Amniotic stem cell (primary cell): ENCODE data around the gene THAP4.

Source experiments
- DNase-seq: peaks from one replicate; lab custom pipeline; 2025; lab: John Stamatoyannopoulos, UW

The THAP4 gene, protein sequence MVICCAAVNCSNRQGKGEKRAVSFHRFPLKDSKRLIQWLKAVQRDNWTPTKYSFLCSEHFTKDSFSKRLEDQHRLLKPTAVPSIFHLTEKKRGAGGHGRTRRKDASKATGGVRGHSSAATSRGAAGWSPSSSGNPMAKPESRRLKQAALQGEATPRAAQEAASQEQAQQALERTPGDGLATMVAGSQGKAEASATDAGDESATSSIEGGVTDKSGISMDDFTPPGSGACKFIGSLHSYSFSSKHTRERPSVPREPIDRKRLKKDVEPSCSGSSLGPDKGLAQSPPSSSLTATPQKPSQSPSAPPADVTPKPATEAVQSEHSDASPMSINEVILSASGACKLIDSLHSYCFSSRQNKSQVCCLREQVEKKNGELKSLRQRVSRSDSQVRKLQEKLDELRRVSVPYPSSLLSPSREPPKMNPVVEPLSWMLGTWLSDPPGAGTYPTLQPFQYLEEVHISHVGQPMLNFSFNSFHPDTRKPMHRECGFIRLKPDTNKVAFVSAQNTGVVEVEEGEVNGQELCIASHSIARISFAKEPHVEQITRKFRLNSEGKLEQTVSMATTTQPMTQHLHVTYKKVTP

DNA sequence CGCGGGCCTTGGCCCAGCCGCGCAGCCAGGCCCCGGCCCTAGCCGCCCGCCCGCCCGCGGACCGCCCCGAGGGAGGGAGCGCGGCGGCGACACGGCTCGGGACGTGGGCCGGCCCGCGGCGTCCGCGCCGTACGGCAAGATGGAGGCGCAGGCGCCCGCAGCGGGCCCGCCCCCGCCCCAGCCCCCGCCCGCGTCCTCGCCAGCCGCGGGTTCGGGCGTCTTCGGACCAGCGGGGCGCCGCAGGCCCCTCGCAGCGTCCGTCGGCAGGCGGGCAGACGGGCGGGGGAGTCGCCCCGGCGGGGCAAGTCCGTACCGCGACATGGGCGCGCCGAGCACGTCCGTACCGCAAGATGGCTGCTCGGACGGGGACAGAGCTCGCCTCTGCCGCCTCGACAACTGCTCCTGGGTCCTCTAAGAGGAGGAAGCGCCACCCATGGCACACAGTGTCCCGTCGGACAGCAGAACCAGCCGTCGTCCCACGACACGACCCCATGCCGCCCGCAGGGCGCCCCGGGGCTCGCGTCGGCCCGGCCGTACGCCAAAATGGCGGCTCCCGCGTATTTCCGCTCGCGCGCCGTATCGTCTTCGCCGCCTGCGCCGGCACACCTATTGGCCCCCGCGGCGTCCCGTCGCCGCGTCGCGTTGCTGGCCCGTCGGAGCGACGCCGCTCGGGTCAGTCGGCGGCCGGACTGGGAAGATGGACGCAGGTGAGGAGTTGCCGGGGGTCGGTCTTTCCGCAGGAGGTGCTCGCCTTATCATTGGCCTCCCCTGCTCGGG lies at the start of gene THAP4, which contains the start of gene ATG4B:
Gene THAP4 (minus strand): TSS at position 141 of the 777 bp plus-strand sequence. CDS start 141 bp downstream, outside the sequence.
Gene ATG4B (plus strand): TSS at position 676 of the 777 bp plus-strand sequence. CDS start 22 bp downstream, at position 698.
- DNase-seq = peak; percentile 56

DNA sequence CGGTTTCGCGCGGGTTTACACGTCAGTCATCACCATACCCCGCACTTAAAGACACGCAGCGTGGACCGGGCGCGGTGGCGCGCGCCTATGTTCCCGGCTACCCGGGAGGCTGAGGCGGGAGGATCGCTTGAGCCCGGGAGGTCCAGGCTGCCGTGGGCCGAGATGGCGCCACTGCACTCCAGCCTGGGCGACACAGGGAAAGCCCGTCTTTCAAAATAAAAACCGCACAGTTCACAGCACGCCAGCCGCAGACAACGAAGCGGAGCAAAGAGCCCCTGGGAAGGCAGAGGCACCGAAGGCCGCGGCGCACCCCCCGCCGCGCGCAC lies 49.3 kb upstream of the THAP4 start:
- DNase-seq = no peak

DNA sequence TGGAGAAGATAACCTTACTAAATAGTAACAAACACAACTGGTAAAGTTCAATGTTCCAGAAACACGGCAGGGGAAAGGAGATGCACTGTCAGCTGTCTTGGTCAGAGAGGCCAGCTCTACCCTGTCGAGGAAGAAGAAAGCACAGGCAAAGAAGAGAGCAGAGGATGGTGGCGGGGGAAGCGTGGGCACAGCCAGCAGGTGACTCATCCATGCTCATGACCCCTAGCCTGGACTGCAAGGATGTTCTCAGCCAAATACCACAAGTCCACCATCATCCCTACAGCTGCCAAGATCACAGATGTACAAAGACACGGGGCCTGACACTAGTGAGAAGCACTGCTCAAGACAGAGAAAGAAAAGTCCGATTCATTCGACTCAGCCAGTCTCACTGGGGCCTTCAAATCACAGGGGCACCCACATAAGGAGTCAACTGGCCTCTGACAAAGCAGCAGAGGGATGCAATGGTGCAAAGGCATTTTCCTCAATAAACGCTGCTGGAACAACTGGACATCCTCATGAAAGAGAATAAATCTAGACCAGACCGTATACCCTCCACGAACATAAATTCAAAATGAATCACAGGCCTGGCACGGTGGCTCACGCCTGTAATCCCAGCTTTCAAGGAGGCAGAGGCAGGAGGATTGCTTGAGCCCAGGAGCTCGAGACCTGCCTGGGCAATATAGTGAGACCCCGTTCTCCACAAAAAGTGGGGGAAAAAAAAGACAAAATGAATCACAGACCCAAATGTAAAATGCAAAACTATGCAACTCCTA lies 44.1 kb upstream of the THAP4 start:
- DNase-seq = peak; percentile 79

DNA sequence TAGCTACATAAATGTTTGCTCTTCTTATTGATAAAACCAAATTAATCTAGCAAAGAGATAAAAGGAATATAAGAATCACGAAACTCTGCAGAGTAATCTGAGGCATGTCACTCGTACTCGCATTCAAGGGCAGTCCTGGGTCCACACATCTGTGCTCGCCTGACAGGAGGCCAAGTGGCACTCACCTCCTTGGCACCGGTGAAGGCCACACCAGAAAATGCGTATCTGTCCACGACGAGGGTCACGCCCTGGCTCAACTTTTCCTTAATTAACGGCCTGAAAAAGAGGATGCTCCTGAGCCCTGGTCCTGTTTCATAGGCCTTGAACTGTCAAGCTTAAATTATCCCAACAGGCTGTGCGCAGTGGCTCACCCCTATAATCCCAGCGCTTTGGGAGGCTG lies 43.1 kb upstream of the THAP4 start:
- DNase-seq = no peak

DNA sequence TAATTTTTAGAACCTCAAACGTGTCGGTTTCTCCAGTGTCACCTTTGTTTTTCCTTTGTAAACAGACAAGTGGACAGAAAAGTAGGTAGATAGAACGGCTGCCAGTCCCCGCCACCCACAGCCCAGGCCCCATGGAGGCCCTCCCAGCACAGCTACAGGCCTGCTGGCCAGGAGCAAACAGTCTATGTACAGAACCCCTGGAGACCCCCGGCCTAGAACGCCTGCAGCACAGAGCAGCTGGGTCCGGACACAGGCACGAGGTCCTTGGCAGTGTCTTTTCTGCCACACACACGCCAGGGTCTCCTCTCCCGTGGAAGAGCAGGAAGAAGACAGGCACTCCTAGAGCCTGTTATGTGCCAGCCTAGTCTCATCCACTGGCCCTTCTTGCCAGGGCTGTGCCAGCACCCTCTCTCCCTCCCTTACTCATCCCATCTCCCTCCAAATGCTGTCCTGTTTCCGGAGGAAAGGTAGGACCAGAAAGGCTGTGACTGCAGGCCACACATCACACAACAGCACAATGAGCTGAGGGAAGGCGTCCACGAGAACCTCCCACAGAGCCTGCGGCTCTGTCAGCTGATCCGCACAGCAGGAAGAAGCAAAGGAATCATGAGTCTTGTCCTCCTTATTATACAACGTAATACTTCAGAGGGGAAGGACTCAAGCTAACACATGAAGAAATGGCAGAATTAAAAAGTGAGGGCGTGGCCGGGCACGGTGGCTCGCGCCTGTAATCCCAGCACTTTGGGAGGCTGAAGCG lies 42.0 kb upstream of the THAP4 start:
- DNase-seq = no peak

DNA sequence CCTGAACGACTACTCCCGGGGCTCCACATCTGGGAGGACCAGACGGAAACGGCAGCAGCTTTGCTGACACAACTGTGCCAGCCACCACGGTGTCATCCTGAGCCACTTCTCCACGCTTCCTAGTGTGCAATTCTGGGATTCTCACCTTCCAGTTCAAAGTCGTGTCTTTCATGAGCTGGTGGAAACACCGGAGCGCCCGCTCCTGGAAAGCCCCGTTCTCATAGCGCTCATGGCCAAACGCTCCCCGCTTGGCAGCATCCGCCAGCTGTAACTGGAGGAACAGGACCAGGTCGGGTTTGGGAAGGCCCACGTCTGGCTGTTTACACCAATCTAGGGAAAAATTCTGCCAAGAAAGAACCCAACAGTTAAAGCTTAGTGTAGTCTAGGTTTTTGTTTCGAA lies 41.3 kb upstream of the THAP4 start:
- DNase-seq = no peak

DNA sequence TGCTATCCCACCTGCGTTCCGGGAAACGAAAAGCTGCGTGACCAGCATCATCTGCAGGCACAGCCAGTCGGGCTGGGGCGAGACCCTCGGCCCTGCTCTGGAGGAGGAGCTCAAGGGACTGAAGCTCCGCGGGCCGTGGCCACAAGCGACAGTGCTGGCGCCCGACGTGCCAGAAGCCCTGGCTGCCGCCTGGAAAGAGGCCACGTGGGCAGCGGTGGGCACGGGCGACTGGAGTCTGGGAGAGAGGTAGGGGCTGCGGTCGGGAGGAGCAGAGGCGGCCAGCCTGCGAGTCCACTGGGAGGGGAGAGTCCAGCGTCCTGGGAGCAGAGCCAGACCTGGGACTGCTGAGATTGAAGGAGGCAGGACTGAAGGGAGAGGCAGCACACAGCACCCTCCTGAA lies 40.4 kb upstream of the THAP4 start:
- DNase-seq = no peak

DNA sequence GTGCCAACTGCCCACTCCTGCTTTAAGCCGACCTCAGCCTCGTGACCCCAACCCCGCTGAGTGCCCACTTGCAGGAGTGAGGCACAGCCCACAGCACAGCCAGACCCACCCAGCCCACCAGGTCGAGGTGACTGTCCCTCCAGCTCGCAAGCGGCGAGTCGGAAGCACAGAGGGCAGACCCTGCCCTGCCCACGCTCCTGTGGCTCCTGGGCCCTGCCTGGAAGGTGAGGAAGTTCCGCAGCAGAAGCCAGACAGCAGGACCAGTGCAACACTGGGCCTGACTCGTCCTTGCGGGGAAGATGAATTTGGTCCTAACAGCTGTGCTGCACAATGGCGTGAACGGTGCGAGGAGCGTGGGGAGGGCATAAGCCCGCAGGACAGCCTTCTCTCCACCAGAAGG lies 39.7 kb upstream of the THAP4 start:
- no peak for DNase-seq

DNA sequence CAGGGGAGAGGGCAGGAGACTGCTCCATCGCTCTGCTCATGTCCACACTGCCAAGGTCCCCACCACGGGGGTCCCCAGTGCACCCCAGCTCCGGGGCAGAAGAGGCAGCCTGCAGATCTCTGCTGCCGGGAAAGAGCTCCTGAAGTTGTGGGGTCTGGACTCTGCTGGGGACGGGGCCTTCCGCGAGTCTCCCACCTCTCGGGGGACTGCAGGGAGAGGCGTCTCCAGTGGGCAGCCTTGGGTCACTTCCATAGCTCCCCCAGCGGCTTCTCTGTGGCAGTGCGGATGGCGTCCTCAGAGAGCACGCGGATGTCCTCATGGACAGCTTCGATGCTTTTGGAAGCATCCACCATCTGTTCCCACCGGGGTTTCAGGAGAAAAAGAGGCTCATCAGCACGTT lies 38.9 kb upstream of the THAP4 start:
- DNase-seq = no peak

DNA sequence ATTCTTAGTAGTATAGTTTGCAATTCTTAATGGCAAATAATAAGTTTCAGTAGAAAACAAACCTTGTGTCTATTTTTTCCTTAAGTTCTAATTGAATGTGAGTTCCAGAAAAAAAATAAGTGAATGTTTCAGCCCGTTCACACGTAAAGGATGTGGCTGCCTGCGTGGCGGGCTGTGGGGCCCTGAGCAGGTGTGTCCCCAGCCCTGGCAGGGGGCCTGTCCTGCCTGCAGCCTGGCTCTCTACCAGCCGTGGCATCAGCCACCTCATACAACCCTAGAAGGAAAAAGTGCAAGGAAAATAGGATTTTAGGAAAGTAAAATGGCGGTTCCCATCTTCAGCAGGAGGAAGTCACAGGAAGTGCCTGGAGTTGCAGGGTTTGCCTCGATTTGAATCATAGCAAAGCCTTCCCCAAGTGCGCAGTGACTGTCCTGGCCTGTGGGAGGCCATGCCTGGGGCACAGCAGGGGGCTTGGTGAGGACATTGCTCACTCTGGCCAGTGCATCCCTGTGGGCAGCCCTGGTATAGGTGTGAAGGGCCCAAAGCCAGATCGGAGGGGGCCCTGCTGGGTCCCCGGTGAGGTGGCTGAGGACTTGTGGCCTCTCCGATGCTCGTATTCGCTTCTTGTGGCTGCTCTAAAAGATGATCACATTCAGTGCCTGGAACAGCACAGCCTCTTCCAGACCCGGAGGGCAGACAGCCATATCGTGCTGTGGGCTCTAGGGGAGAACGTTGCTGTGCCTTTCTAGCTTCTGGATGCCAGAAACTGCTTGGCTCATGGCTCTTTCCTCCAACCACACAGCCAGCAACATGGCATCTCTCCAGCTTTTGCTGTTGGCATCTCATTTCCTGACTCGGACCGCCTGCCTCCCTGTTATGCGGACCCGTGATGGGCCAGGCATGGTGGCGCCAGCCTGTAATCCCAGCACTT lies 37.1 kb upstream of the THAP4 start:
- DNase-seq = no peak

DNA sequence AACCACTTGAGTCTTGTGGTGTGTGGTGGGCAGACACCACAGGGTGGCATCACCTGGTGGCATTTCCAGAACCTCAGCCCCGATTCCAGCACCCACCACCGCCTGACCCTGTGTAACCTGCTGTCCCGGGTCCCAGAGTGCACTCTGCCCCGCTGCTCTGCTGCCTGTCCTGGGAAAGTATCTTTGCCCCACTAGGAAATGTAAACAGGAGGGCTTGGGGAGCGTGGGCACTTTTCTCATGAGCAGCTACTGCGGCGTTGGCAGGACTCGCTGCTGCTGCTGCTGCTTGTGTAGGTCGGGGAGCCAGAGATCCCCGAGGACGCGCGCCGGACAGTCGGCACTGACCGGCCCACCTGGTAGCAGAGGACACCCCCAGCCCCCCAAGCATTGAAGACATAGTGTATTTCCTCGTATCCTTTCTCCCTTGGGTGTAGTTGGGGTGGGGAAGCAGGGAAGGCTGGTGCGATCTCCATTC lies 36.3 kb upstream of the THAP4 start:
- DNase-seq = no peak

DNA sequence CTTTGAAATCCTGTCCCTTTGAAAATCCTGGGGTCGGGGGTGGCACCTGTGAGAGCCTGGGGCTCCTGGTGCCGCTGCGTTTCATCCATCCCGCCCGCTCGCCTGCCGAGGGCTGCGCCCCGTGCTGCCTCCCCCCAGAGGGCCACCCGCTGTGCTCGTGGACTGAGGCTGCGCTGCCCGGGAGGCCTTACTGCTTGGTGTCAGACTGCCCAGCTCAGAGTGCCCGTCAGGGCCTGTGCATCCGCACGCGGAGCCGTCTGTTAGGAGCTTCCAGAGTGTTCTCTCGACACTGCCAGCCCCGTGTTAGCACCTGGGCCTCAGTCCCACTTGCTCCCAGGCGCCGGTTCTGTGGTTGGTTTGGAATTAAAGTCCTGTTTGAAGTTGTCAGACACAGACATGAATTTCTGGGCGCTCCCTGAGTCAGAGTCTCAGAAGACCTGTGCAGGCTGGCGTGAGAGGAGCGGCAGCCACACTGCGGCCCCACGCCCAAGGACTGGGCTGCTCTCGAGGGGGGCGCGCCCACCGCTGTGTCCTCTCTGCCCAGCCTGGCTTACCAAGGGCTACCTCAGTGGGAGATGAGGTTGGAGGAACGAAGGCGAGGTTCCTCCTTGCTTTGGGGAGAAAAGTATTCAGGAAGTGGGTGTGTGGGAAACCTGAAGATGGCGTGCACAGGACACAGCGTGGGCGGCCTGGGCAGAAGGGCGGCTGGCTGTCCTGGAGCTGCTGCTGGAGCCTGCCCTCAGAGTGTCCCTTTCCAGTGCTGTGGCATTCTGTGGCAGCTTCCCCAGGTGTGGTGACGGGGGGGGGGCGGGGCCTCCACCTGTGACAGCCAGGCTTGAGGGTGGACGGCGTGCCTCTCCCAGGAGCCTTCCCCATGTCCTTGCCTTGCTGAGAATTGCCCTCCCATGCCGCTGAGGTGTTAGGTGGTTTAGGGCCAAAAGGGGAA lies 35.6 kb upstream of the THAP4 start:
- no peak for DNase-seq

DNA sequence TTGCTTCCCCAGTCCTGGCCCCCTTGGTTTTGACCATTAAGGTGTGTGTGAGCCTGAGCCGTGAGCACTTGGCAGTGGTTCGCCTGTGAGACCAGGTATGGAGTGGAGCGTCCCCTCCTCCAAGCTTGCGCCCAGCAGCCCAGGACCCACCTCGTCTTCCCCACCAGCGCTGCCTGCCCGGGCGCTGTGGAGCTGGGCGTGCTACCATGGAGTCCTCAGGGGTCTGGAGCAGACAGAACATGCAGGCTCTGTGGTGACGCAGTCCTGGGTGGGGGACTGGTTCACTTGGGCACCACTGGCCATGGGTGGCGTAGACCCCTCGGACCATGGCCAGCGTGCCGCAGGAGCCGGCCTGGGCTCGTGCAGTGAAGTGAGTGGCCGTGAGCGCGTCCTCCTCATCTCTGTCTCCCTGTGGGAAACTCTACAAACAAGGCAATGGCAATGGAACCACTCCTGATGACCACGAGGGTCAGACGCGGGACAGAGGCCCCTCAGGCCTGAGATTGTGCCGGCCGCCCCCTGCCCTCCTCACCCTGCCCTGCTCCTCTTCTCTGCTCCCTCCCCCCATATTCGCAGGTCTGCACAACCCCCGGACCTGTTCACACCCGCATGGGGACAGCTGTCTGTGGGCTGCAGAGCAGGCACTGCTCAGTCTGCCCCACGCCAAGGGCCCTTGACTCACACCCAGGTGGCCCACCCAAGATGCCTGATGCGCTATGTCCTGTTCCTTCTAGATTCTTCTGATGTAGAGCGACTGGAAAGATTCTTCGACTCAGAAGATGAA lies 34.7 kb upstream of the THAP4 start:
- DNase-seq = no peak

DNA sequence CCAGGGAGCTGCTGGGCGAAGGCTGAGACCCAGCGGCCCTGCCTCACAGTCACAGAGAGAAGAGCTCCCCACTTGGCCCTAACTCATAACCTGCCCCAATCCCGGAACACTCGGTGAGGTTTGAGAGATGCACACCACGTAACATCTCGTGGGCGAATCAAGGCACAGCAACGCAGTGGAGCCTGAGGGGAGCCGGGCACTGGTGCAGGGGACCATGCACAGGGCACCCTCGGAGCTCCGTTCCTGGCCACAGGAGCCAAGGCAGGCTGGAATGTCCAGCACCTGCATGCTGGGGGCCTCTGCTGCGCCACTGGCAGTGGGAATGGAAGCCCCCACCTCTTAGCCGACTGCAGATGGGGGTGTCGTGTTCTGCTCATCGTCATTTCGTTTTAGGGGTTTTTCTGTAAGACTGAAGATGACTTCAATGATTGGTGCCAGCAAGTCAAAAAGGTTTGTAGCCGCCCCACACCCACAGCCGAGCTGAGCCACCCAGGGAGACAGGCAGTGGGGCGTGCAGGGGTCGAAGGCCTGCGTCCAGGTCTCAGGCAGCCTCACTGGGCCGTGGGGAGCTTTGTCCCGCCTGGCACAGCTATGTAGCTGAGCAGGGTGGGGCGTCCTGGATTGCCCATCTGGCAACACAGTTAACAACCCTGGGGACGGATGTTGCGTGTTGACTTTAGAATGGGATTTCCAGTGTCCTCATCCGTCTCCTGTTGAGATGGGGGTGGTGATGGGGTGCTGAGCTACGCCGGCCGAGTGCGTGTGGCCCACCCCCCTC lies 33.6 kb upstream of the THAP4 start:
- no peak for DNase-seq

DNA sequence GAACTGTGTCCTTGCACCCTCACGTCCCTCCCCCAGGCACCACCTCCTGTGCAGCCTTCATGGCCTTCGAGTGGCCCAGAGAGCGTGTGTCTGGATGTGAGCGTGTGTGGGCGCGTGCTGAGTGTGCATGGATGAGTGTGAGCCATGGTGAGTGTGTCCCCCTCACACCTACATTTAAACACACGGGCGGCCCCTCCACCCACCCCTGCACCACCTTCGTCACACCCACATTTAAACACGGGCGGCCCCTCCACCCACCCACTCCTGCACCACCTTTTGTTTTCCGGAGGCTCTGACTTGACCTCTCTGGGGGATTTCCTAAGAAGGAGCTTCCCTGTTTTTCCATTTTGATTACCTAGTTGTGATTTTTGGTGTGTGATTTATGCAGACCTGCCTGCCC lies 31.9 kb upstream of the THAP4 start:
- no peak for DNase-seq

DNA sequence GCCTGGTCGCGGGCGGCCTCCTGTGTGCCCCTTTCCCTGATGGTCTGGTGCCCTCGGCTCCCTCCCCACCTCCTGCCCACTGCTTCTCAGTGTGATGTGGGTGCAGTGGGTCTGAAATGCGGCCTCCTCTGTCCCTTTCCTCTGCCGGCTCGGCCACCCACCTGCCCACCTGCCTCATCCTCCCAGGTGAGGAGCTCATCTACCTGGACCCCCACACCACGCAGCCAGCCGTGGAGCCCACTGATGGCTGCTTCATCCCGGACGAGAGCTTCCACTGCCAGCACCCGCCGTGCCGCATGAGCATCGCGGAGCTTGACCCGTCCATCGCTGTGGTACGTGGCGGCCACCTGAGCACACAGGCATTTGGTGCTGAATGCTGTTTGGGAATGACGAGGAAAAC lies 31.4 kb upstream of the THAP4 start:
- DNase-seq = no peak

DNA sequence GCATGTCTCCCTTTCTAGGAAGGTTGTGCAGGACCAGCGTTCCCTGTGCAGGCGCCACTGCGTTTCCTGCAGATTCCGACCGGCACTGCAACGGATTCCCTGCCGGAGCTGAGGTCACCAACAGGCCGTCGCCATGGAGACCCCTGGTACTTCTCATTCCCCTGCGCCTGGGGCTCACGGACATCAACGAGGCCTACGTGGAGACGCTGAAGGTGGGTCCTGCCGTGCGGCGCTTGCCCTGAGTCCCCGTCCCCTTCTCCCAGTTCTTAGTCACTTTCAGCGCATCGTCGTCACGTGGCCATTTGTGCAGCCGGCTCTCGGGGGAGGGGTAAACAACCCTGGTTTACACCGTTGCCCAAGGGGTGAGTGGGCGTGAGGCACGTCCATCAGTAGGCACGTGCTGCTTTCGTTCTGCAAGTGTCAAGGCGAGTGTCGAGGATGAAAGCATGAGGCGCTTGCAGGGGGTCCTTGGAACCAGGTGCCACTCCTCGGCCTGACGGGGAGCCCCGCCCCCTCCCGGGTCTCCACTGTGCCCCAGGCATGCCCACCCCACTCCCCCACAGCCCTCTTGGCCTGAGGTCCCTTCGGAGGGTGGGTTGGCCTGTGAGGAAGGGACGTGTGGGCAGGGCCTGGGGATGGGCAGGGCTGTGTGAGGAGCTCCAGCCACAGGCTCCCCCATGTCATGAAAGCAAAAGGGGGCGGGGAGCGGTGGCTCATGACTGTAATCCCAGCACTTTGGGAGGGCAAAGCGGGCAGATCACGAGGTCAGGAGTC lies 29.9 kb upstream of the THAP4 start:
- no peak for DNase-seq
